H54 (cell line): ENCODE results near the gene ABTB1.

Experiments used
- DNase-seq: peaks from one replicate; pipeline ENCODE4 v3.0.0; 2011; ENCODE audit warnings: low spot score, mixed read lengths; ENCODE audit not compliant: insufficient read length
- FAIRE-seq: peaks from 3 replicates; lab custom pipeline; 2011; peaks lifted over from hg19 to GRCh38; lab: Jason Lieb, UNC
- POLR2A ChIP-seq: IDR thresholded peaks from 2 replicates; pipeline ENCODE4 v1.6.1; 2011; ENCODE audit warnings: low read depth, mild to moderate bottlenecking, low read length

ABTB1 gene

DNA sequence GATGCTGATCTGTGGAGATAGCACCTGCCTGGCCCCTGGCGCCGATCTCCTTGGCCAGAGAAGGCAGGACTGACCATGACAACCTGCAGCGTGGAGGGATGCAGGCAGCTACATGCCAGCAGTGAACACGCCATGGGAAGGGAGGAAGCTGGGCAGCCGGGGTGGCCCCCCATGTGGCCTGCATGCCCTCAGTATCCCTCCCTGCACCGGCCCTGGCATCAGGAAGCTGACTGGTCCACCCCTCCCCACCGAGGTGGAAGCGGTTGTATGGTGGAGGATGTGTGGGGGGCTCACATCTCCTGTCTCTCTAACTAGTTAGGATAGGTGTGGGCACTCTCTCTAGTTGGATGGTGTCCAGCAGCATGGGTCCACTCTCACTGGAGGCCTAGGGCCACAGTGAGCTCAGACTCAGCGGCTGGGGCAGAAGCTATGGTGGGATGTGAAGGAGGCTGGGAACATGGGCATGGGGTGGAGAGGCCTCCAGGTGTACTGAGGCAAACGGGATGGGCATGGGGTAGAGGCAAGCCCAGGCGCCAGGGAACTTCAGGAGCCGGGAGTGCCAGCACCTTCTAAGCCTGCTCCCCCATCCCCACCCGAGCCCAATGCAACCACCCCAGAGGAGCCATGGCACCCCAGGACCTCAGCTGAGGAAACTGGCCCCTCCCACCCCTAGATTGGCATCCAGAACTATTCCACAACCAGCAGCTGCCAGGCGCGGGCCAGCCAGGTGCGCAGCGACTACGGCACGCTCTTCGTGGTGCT is 1.8 kb upstream of the ABTB1 start:
- no peak for FAIRE-seq

DNA sequence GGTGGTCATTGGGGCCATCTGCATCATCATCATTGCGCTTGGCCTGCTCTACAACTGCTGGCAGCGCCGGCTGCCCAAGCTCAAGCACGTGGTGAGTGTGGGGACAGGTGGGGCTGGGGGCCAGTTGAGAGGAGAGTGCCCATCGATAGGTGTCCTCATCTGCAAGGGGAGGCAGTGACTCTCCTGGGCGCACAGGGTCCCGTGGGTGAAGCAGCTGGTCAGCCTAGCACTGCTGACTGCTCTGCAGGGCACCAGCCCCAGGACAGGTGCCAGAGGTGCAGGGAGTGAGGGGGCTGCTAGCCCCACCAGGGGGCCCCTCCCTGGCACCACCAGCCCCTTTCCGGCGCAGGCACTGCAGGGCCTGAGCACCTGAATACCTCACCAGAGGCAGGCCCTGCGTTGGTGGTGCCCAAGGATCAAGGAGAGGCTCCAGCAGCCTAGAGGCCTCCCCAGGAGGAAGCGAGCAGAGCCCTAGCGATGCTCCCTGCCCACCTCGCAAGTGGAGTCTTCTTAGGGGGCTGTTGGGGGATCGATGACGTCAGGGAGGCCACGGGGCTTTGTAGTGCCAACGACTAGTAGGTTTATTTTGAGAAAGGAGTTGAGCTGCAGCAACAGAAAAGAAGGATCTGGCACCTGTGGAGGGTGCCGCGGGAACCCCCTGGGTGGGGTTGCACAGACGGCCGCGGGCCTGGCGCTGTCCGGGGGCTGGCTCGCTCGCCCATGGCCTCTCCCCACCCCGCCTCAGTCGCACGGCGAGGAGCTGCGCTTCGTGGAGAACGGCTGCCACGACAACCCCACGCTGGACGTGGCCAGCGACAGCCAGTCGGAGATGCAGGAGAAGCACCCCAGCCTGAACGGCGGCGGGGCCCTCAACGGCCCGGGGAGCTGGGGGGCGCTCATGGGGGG is 976 bp upstream of the ABTB1 start:
- no peak for DNase-seq
- no peak for TF ChIP-seq POLR2A
- FAIRE-seq: no peak

More for the DNA sequence above, 1.8 kb upstream of the ABTB1 start:
- no peak for TF ChIP-seq POLR2A
- no peak for DNase-seq

DNA sequence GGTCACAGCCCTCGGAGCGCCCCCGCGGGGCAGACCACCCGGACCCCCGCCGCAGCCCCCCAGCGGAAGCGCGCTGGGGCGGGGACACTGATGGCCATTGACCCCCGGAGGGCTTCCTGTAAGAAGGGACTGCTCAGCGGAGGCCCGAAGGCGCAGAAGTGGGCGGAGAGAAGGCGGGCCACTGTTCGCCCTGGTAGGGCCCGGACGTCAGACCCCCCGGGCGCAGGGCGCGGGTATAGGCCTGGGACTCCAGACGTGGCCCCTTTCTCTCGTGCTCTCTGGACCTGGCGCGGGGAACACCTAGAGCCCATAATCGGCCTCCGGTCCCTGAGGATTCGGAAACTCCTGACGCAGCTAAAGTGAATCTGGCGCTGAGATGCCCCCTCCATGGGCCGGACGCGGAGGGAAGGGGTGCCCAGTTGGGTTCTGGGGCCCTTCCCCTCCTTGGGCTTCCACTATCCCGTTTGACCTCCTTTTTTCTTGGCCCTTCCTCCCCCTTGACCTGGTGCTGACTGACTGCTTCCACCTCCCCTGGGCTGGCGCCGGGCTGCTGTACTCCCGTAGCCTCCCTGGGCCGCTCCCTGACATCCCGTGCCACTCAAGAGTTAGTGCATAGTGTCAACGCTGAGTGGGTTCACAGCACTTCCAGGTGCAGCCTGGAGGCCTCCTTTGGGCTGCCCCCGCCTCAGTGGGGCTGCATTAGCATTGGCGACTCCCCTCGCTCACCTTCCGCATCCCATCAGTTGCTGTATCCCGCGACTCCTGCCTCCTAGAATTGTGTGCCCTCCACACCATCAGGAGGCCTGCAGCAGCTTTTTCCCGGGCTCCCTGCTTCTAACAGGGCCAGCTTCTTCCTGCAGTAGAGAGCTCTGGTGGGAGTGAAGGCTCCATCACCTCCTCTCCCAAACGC is 694 bp downstream of the ABTB1 start:
- FAIRE-seq: no peak
- peak; percentile 70 for DNase-seq
- no peak for TF ChIP-seq POLR2A

DNA sequence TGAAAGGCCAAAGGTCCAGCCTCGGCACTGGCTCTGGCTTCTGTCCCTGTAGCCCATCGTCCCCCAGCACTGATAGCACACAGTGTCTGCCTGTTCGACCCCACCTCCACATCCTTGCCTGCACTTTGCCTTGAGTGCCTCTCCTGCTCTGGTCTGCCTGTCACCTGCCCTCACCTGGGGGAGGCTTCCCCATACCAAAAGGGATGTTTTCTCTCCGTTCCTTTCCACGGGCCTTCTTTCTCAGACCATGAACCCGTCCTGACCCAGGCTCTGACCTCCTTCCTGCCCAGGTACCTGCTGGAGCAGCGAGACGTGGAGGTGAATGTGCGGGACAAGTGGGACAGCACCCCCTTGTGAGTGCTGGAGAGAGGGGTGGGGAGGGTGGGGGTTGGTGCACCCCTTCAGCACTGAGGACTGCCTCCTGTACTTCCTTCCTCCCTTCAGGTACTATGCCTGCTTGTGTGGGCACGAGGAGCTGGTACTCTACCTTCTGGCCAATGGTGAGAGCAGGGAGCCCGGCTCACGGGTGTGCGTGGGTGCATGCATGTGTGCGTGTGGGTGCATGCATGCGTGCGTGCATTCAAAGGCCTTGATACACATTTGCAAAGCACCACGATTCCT is 1.5 kb downstream of the ABTB1 start:
- TF ChIP-seq POLR2A: no peak
- DNase-seq (no peak), FAIRE-seq (no peak)

DNA sequence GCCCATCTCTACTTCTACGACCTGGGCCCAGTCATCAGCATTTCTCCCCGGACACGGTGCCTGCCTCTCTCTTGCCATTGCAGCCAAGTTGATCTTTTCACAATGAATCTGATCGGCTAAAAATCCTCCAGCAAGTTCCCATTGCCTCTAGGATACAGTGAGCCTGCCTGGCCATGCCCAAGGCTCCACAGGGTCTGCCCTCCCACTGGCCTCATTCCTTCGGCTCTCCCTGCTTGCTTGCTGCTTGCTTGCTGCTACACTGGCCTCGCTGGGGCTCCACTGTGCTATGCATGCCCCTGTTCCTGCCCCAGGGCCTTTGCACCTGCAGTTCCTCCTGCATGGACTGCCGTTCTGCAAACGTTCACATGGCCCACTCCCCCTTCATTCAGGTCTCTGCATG is 2.0 kb downstream of the ABTB1 start:
- TF ChIP-seq POLR2A: no peak

DNA sequence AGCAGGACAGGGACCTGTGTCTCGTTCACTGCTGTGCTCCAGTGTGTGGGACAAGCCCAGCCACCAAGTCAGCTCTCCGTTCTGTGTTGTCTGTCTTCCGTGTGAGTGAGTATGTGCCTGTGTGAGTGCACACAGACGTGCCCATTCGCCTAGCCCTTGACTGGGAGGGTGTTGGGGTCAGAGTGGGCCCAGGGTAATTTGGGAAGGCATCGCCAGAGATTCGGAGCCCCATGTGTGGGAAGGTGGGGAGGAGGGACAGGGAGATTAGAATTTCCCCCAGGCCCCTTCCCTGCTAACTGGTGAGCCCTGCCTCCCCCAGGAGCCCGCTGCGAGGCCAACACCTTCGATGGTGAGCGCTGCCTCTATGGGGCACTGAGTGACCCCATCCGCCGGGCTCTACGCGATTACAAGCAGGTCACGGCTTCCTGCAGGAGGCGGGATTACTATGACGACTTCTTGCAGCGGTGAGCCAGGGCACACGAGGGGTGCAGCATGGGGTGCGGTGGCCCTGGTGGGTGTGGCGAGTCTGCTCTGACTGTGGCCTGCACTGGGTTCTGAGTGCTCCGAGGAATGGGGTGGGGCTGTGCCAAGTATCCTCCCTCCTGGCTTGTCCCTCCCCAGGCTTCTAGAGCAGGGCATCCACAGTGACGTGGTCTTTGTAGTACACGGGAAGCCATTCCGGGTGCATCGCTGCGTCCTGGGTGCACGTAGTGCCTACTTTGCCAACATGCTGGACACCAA is 3.1 kb downstream of the ABTB1 start:
- DNase-seq (no peak), FAIRE-seq (no peak)
- TF ChIP-seq POLR2A: no peak

More for the DNA sequence above, 2.0 kb downstream of the ABTB1 start:
- FAIRE-seq: no peak
- no peak for DNase-seq

DNA sequence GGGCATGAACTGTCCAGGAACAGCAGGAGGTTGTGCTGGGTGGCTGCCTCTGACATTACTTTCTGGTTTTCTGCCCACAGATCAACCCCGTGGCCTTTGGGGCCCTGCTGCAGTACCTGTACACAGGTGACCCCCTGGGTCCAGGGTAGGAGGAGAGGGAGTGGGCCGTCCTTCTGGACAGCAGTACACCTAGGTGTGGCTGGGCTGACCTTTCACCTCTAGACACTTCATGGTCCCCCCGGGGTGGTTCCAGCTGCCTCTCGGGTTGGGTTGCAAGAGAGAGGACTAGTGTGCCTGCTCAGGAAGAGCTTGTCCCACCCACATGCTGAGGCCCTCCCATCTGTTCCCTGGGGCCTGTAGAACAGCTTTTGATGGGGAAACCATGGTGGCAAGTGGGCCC is 3.7 kb downstream of the ABTB1 start:
- DNase-seq (no peak), FAIRE-seq (no peak)
- TF ChIP-seq POLR2A: no peak

DNA sequence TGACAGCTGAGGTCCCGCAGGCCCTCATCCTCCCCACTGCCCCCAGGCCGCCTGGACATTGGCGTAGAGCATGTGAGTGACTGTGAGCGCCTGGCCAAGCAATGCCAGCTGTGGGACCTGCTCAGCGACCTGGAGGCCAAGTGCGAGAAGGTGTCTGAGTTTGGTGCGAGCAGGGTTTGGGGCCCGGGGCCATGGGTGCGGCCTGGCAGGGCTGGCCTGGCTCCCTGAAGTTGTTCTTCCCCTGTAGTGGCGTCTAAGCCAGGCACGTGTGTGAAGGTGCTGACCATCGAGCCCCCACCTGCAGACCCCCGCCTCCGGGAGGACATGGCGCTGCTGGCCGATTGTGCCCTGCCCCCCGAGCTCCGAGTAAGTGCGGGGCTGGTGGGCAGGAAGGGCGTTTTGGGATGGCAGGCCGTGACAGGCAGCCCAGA is 4.2 kb downstream of the ABTB1 start:
- FAIRE-seq: no peak
- DNase-seq: no peak
- TF ChIP-seq POLR2A: no peak

DNA sequence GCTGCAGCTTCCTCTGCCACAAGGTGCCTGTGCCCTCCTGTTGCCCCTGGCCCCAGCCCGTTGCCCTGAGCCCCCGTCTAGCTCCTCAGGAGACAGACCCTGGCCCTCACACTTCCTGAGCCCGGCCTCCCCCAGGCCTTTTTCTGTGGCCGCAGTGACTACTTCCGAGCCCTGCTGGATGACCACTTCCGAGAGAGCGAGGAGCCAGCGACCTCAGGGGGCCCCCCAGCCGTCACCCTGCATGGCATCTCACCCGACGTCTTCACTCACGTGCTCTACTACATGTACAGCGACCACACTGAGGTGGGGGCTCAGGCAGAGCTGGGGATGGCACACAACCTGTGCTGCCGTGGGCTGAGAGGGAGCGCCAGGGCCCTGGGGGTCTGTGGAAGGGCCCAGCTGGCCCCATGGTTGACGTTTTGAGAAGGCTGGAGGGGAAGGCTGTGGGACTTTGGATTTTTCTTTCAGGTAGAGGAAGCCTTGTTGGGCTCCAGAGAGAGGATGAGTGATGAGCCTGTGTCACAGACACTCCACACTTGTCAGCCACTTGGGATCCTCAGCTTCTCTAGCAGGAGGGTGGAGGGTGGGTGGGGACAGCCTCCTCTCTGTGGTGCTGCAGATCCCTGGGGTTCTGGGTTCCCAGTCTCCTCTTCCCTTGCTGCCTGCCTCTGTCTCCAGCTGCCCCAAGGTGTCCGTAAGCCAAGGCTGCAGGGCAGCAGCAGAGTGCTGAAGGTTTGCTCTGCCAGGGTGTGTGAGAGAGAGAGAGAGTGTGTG is 5.0 kb downstream of the ABTB1 start:
- no peak for DNase-seq
- no peak for FAIRE-seq
- no peak for TF ChIP-seq POLR2A

DNA sequence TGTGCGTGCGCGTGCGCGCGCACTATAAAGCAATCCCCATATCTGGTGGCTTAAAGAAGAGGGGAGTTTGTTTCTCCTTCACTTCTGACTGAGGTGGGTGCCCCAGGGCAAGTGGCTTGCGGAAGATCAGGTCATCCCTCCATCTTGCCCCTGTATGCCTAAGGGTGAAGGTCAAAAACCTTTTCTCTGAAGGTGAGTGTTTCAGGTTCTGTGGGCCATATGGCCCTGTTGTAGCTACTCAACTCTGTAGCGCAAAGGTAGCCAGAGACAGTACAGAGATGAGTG is 5.5 kb downstream of the ABTB1 start:
- FAIRE-seq (no peak), DNase-seq (no peak)
- TF ChIP-seq POLR2A: no peak

DNA sequence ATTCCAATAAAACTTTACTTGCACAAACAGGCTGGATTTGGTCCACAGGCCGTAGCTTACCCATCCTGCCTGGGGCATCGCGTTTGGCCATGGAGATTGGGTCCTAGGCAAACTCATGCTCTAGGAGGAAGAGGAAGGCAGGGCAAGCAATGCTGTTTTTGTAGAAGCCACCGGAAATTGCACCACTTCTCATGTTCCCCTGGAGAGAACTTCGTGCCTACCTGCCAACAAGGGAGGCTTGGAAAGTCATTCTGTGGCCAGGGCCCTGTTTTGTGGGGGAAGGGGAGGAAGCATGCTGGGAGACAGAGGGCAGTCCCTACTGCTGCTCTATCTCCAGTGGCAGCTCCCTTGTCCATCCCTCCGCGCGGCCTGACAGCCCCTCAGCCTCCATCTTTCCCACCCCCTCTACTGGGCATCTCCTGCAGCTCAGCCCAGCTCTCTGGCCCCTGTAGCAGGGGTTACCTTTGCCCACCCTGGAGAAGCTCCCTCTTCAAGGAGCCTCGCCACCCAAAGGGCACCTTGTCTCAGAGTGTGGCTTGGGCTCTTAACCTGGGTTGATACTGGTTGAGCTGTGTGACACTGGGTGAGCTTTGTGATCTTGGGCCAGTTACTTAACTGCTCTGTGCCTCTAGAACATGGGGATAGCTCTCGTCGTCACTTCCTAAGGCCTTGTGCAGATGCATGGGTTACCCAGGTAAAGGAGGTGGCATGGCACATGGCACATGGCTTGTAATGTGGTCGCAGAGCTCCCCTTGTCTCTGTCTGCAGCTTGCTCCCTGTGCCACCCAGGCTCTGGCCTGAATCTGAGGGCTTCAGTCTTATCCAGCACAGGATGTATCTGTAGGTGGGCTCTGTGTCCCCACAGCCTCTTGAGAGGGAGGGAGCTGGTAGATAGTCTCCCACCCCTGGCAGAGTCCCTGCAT is 6.1 kb downstream of the ABTB1 start:
- TF ChIP-seq POLR2A: no peak
- FAIRE-seq (no peak), DNase-seq (no peak)
